ENCODE data around the gene PRX.
"Not testable (repeated sequence)": the region's sequence is repeated elsewhere in the genome, so short reads cannot be mapped to it uniquely, and the experiment has no call there.

The PRX gene

DNA sequence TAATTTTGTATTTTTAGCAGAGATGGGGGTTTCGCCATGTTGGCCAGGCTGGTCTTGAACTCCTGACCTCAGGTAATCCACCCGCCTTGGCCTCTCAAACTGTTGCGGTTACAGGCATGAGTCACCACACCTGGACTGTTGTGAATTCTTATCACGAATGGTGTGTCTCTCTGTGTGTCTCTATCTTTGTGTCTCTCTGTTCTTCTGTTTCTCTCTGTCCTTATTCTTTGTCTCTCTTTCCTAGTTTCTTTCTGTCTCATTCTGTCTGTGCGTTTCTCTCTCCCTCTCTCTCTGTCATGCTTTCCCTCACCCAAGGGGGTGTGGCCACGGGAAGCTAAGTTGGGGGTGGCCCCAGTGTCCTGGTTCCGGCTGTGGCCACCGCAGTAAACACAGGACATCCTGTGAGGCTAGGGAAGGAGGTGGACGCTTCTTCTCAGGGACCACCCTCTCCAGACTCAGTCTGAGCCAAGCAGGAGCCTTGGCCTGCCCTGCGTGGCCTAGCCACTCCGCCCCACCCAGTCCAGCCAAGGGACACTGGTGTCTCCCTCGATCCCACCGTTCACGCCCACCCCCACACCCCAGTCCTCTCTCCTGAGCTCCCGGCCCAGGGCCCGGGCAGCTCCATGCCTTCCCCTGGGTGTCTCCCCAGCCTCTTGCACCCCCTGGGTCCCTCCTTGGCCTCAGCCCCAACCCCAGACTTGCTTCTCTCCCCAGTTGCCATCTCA is 3.9 kb upstream of the PRX start:
- DNase-seq (ENCODE audit: low read depth, low spot score), result no peak

DNA sequence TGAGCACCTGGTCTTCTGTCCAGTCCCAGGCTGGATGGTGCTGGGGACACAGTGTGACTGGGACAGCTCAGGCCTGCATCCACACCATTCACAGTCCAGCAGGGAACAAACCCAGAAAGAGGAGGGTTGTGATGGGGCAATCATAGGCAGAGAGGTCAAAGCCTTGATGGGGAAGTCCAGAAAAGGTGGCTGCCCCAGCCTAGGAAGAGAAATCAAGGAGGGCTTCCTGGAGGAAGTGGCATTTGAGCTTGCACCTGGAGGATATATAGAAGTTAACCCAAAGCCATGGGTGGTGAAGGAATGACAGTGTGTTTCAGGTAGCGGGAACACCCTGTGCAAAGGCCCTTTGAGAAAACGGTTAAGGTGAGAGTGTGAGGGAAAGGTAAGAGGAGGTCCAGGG is 2.6 kb upstream of the PRX start:
- no peak for DNase-seq (ENCODE audit: low read depth, low spot score)

DNA sequence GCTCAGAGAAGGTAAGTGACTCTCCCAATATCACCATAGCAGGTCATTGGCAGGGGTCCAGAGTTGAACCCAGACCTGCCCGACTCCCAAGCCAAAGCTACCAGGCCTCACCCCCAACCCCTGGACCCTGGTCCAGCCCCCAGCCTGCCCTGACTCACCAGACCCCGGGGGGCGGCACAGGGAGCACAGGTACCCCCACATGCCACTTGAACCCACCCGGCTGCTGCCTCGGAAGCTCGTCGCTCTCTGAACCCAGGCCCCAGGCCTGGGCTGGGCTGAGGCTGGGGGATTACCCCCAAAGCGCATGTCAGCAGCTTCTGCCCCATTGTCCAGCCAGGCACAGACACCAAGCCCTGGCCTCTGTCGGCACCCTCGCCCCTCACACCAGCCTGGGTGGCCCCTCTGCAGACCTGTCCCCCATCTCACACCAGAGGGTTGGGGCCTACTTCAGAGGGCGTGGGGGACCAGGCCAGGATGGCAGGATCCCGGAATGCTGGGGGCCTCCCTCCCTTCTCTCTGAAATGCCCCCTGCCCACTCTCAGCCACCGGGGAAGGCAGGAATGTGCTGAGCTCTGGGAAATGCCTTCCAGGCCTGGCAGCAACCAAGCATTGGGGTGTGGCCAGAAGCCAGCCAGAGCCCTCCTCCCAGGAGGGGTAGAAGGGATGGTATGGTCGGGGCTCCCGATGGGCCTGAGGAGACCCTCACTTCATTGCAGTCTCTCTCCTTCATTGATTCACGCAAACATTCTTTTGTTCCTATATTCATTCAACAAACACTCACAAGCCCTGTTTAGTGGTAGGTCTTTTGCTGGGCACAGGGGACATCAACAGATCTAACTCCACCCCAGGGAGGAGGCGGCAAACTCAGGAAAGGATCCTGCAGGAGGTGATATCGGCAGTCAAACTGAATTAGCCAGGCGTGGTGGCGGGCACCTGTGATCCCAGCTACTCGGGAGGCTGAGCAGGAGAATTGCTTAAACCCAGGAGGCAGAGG is 1.7 kb upstream of the PRX start:
- DNase-seq (ENCODE audit: low read depth, low spot score), result no peak

DNA sequence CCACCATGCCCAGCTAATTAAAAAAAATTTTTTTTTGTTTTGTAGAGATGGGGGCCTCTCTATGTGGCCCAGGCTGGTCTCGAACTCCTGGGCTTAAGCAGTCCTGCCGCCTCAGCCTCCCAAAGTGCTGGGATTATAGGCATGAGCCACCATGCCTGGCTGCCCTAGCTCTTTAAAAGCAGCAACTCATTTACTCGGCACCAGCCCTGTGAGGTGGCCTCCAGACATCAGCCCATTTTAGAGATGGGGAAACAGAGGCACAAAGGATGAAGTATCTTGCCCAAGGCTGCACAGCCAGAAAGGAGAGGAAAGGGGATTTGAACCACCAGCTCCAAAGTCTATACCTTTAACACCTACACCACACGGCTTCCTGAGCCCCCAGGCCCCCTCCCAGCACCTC is 312 bp downstream of the PRX start:
- DNase-seq (ENCODE audit: low read depth, low spot score), result no peak

DNA sequence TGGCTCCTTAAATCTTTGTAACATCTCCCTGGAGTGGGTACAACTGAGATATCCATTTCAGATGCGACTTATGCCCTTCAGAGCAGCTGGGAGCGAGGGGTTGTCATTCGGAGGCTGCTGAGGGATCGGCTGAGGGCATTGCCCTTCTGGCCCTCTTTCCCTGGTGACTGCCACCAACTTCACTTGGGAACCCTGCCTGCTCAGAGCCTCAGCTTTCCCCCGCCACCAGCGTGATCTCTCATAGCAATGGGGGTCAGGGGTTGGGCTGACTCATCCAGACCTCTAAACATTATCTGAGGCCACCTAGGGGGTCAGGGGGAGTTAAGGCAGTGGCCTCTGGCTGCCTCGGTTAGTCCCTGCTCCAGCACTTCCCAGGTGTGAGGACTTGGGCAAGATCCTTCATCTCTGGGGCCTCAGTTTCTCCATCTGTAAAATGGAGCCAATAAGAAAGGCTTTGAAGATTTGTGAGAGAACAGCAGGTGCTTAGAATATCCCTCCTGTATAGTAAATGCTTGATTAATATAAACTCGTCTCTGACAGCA is 1.1 kb downstream of the PRX start:
- DNase-seq (ENCODE audit: low read depth, low spot score), result no peak

DNA sequence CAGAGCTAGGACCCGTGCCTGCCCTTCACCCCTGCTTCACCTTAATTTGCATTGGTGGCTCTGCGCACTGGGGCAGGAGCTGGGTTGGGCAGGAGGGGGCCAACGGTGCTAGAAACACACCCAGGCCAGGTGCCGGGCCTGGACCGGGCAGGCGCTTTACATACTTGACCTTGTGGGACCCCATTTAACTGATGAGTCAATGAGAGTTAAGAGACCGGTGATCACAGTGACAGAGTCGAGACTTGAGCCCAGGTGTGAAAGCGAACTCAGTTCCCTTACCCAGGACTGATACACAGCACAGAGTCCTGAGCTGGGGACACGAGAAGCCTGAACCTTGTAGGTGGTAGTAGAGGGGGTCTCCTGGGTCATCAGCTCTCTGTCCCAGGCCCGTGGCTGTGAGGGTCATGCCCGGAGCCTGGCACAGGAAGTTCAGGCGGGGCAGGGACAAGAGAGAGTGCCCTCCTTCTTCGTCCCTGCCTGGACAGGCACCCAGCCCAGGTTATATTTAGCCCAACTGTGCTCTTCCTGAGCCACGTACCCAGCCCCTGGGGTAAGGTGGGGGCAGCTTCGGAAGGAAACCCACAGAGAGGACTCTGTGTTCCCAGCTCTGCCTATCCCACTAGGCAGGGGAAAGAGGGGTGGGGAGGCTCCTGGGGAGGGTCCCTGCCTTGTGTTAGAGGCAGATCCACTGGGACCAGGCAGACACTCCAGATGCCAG is 1.9 kb downstream of the PRX start:
- no peak for DNase-seq (ENCODE audit: low read depth, low spot score)

DNA sequence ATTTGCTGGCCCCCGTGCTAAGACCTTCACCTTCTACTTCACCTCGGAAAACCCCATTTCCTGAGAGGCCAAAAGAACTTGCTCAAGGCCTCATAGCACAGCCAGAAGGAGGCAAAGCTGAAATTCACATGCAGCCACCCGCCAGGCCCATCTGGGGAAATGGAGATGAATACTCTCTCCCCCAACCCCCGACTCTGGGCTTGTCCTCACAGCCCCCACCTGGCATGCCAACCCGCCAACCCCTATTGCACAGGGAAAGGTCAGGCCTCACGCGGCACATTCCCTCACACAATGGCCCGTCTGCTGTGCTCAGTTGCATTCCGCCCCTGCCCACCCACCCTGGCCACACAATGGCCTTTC is 3.2 kb downstream of the PRX start:
- no peak for DNase-seq (ENCODE audit: low read depth, low spot score)

DNA sequence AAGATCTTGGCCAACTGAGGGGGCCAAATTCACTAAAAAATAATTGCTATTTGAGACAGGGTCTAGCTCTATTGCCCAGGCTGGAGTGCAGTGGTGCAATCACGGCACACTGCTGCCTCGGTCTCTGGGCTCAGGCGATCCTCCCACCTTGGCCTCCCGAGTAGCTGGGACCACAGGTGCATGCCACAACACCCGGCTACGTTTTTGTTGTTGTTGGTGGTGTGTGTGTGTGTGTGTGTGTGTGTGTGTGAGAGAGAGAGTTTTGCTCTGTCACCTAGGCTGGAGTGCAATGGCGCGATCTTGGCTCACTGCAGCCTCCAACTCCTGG is 4.6 kb downstream of the PRX start:
- not testable (repeated sequence) for DNase-seq (ENCODE audit: low read depth, low spot score)

DNA sequence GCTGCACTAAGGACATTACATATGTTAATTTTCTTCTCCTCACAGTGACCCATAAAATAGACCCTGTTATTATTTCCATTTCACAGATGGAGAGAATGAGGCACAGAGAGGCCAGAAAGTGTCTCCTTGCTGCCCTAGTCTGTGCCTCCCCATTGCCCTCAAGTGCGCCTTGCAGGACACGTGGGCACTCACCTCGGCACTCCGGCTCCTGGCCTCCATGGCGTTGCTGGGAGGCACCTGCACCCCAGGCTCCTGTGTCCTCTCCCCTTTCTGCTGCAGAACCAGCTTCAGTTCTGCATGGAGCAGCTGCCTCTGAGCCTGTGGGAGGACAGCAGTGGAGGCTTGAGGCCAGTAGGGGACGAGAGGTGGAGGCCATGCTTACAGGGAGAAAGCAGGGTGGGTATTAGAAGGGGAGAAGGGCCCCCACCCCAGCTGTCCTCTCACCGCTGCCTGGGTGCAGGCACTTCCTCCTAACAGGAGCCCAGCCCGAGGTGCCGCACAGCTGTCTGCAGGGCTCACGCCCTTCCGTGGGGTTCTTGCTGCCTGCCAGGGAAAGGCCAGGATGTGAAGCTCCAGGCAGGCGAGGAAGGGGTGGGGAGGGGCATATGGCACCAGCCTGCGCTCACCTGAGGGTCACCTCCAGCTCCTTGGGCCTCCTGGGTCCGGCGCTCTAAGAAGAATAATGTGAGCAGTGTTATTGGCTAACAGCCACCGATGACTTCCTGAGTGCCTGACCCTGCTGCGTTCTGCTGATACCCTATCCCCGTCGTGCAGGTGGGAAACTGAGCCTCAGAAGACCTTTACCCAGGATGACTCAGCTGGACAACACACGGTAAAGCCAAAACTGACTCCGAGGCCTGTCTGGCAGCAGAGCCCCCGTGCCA is 5.2 kb downstream of the PRX start:
- no peak for DNase-seq (ENCODE audit: low read depth, low spot score)

DNA sequence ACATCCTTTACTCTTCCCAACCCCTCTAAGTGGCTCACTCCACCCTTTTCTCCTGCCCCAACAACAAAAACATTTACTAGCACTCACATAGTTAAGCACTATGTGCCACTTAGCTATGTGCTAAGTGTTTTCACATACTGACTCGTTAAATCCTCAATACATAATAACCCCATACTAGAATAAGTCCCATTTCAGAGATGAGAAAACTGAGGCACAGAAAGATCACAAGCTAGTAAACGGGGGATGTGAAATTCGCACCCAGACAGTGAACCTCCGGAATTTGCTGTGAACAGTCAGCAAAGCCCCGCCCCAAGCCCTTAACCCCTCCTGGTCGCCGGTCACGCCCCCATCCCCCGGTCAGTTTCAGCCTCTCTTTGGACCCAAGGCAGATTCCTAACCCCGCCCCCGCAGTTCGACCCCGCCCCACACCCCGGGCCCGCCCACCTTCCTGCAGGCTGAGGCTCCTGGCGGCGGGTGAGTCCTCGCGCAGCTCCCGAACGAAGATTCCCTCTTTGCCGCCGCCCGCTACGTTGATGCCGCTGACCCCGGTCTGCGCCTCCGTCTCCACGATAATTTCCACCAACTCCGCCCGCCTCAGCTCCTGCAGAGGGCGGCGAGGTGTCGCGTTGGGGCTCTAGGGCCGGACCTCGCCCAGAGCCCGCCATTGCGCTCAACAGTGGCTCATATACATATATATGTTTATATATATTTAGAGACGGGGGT is 9.8 kb downstream of the PRX start:
- no peak for DNase-seq (ENCODE audit: low read depth, low spot score)

DNA sequence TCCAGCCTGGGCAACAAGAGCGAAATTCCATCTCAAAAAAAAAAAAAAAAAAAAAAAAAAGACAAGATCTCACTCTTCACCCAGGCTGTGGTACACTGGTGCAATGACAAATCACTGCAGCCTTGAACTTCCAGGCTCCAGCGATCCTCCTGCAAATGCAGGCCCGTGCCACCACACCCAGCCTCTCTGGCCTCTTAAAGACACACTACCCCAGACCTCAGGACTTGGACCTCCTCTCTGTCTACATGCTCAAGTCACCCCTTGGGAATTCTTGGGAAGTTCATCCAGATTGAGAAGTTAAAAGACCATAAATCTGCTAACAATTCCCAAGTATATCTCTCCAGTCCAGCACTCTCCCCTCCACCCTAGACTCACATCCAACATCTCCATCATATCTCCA is 12.6 kb downstream of the PRX start:
- DNase-seq (ENCODE audit: low read depth, low spot score), result no peak

DNA sequence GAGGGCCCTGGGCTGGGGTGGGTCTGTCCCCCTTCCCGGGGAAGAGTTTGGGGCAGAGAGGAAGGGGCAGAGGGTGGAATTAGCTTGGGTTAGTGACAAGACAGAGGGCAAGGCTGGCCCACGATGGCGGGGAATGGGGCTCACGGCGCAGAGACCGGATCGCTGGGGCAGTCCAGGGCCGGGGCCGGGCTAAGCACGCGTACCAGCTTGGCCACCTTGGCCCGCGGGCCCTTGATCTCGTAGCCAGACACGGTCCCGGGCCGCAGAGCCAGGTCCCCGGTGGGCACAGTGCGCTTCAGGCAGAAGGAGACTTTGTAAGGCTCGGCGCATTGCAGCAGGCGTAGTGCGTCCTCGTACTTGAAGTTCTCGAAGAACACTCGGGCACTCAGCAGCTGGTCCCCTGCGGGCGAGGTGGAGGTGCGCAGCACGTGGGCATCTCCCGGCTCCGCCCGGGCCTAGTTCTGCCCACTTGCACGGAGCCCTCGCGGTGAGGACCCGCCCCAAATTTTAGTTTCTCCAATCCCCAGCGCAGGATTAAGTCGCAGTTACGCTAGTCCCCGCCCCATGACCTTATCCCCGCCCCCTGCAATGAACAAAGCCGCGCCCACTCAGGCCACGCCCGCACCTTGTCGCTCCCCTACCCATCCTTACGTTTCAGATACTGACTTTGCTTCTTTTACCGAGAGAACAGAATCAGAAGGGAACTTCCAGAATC is 14.6 kb downstream of the PRX start:
- no peak for DNase-seq (ENCODE audit: low read depth, low spot score)

DNA sequence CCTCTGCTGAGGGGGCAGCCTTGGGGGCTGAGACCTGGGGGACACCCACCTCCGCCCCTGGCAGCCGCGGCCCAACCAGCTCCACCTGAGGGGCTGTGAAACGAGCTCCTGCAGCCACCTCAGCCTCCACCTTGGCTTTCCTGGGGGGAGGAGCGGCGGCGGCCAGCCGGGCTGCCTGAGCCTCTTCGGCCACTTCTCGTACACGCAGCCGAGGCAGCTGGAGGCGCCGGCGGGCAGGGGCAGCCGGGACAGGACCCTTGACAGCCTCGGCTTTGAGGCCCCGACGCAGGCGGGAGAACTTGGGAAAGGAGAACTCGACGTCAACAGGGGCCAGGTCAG is 15.6 kb downstream of the PRX start:
- no peak for DNase-seq (ENCODE audit: low read depth, low spot score)

DNA sequence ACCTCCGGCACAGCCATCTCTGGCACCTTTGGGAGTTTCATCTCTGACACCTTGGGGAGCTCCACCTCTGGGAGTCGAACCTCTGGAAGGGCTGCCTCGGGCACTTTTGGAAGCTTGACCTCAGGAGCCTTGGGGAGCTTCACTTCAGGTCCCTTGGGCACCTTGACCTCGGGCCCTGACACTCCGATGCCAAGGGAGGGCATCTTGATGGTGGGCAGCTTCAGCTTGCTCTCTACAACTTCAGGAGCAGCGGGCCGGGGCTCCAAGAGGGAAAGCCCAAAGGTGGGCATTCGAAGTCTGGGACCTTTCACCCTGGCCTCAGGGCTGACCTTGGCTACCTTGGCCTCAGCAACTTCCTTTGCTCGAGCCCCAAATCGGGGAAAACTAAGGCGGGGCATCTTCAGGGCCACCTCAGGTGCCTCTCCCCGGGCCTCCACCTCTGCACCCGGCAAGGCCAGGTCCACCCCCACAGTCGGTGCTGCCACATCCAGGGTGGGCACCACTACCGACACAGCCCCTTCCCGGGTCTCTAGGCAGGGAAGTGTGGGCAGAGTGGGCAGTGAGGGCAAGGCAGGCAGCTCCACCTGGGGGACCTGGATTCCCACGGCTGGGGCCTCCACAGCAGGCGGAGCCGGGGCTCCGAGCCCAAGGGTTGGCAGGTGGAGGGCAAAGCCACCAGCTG is 16.2 kb downstream of the PRX start:
- DNase-seq (ENCODE audit: low read depth, low spot score), result no peak

DNA sequence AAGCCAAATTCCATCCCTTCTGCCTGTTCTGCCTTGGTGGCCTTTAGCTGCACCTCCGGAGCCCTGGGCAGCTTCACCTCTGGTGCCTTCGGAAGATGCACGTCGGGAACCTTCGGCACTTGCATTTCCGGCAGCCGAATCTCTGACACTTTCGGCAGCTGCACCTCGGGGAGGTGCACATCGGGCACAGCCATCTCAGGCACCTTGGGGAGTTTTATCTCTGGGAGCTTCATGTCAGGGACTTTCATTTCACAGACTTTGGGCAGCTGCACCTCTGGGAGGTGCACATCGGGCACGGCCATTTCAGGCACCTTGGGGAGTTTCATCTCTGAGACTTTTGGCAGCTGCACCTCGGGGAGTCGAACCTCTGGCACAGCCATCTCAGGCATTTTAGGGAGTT is 17.2 kb downstream of the PRX start:
- no peak for DNase-seq (ENCODE audit: low read depth, low spot score)

DNA sequence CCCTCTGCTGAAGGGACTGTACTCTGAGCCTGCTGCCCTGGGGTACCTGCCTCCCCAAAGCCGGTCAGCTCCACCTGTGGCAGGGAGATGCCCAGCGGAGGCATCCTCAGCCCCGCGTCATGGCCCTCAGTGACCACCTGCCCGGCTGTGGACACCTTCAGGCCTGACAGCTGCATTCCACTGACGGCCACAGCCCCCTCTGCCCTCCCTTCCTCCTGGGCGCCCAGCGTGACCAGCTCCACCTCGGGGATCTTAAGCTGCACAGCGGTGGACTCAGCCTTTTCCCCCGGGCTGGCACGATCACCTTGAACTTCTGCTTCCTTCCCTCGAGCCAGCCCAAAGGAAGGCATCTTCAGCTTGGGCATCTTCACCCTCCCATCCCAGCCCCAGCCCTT is 18.4 kb downstream of the PRX start:
- no peak for DNase-seq (ENCODE audit: low read depth, low spot score)

DNA sequence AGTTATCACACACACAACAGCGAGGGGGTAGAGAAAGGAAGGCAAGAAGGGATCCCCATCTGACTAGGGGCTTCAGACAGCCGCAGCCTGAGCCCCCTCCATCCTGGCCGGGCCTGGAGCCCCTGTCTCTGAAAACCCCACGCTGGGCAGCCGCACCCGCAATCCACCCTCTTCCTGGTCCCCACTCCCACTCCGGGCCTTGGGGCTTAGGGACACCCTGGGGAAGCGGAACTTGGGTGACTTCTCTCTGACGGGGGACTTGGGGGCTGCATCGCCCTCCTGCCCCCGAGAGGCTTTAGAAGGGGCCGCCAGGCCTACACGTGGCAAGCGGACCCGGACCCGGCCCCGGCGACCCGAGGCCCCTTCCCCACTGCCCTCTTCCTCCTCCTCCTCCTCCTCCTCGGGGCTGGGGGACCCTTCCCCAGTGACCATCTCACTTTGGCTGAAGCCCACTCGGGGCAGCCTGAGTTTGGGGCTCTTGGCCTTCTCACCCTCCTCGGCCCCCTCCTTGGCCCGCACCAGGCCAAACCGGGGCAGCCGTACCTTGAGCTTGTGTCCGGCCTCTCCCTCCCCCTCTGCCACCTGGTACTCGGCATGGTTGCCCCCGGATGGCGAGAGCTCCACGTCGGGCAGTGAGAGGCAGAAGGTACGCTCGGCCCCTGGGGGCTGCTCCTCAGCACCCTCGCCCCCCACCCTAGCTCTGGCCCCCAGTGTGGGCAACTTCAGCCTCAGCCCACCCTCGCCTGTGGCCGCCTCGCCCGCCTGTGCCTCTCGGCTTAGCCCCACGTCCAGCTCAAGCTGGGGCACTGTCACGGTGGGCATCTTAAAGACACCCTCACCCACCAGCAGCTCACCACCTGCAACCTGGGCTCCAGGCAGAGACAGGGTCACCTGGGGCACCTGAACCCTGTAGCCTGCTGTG is 19.0 kb downstream of the PRX start:
- DNase-seq (ENCODE audit: low read depth, low spot score), result no peak

DNA sequence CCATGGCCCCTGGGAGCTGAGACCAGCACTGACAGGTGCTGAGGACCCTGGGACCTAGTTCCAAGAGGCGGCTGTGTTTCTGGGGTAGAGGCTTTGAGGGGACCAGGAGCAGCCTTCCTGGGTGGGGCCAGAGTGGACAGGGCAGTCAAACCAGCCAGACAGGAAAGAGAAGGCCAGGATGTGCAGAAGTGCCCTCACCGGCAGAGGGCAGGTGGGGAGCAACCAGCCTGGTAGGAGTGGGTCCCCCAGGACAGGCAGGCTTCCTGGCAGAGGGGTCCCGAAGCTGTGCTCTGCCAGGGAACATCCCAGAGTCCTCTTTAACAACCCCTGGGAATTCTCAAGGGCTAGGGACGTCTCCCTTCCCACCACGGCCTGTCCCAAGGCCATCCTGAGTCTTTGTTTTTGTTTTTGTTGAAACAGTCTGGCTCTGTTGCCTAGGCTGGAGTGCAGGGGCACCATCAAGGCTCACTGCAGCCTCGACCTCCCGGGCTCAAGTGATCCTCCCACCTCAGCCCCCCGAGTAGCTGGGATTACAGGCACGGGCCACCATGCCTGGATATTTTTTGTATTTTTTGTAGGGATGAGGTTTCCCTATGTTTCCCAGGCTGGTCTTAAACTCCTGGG is 20.2 kb downstream of the PRX start:
- no peak for DNase-seq (ENCODE audit: low read depth, low spot score)
